Osteoblast (primary cell): ENCODE data around the gene GTPBP8. TPM values are rescaled to one million over a fixed set of nuclear protein-coding genes. Genes with fewer than 3 reads are reported as not detected.

Experiments used
- DNase-seq: peaks from one replicate; pipeline ENCODE4 v3.0.0; 2011; ENCODE audit warnings: low spot score, mixed read lengths; ENCODE audit not compliant: insufficient read length; ENCODE audit errors: missing footprints
- H2AFZ ChIP-seq: 2 replicates; pipeline ENCODE4 v1.6.0; 2011; ENCODE audit warnings: mild to moderate bottlenecking, low read length
- H3K27ac ChIP-seq: 2 replicates; pipeline ENCODE4 v1.5.1; 2011; ENCODE audit warnings: mild to moderate bottlenecking, low read depth, low read length, moderate library complexity
- H3K27me3 ChIP-seq: 2 replicates; pipeline ENCODE4 v1.6.0; 2012; ENCODE audit warnings: mild to moderate bottlenecking, control low read depth, inconsistent platforms, low read length, moderate library complexity; ENCODE audit not compliant: insufficient read depth
- H3K36me3 ChIP-seq: 2 replicates; pipeline ENCODE4 v1.5.1; 2011; ENCODE audit warnings: mild to moderate bottlenecking, low read length, control low read depth, moderate library complexity; ENCODE audit not compliant: insufficient read depth
- H3K4me1 ChIP-seq: 2 replicates; pipeline ENCODE4 v1.5.1; 2011; ENCODE audit warnings: mild to moderate bottlenecking, low read length, control low read depth, moderate library complexity; ENCODE audit not compliant: insufficient read depth
- H3K4me2 ChIP-seq: 2 replicates; pipeline ENCODE4 v1.6.0; 2011; ENCODE audit warnings: mild to moderate bottlenecking, low read length; ENCODE audit not compliant: insufficient read depth
- H3K4me3 ChIP-seq: fragments of 200-600 bp; sonication (generic); 3 replicates; pipeline ENCODE4 v1.5.1; 2012; ENCODE audit warnings: mild to moderate bottlenecking, low read length, inconsistent platforms; ENCODE audit not compliant: insufficient read depth
- H3K79me2 ChIP-seq: 2 replicates; pipeline ENCODE4 v1.6.0; 2012; ENCODE audit warnings: mild to moderate bottlenecking, low read length, control low read depth, inconsistent platforms; ENCODE audit not compliant: insufficient read depth
- H3K9me3 ChIP-seq: 2 replicates; pipeline ENCODE4 v1.5.1; 2011; ENCODE audit warnings: low read depth, low read length, control low read depth
- H4K20me1 ChIP-seq: 2 replicates; pipeline ENCODE4 v1.6.0; 2012; ENCODE audit warnings: mild to moderate bottlenecking, low read length, control low read depth; ENCODE audit not compliant: insufficient read depth
- CTCF ChIP-seq: IDR thresholded peaks from 2 replicates; pipeline ENCODE4 v1.5.1; 2011; ENCODE audit warnings: mild to moderate bottlenecking, low read depth, low read length, moderate library complexity; ENCODE audit errors: extremely low read depth
- total RNA-seq: library from RNA; depleted of rRNA; stranded (reverse); fragments of >200 nt; gene quantifications from 2 replicates; pipeline ENCODE4 v1.2.3, GENCODE V29; 2012

GTPBP8 gene
- total RNA-seq, 1 donor: 54.6 TPM

DNA sequence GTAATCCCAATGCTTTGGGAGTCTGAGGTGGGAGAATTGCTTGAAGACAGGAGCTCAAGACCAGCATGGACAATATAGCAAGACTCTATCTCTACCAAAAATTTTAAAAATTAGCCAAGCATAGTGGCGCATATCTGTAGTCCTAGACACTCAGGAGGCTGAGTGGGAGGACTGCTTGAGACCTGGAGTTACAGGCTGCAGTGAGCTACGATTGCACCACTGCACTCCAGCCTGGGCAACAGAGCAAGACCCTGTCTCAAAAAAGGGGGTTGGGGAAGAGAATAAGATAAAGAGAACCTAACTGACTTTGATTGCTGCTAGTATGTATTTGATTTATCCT lies 16.6 kb upstream of the GTPBP8 start:
- no peak overlapping the region for H3K4me2 ChIP-seq
- H3K27ac ChIP-seq: no peak overlapping the region
- H3K36me3 ChIP-seq: no peaks in the 10 kb centered on the region
- TF ChIP-seq CTCF: no peak
- no peak overlapping the region for H2AFZ ChIP-seq
- no peak for DNase-seq
- H3K4me1 ChIP-seq: no peaks in the 10 kb centered on the region
- peaks cover 27% of the 10 kb centered on the region for H3K27me3 ChIP-seq
- no peak overlapping the region for H3K4me3 ChIP-seq
- H4K20me1 ChIP-seq: no peaks in the 10 kb centered on the region
- H3K79me2 ChIP-seq: no peaks in the 10 kb centered on the region
- no peaks in the 10 kb centered on the region for H3K9me3 ChIP-seq

GRCh38 chr3:112974894-112975293 lies 15.9 kb upstream of the GTPBP8 start, which contains the start of gene CD200R1:
Gene CD200R1, minus strand, starts transcription at chr3:112975103. Its CDS starts 246 bp downstream, at chr3:112974857.
- Histone ChIP-seq H3K4me1 (no peaks in the 10 kb centered on the region), H3K27ac (no peak within 1 kb of the TSS), H3K79me2 (no peaks in the 10 kb centered on the region), H3K27me3 (peaks cover 27% of the 10 kb centered on the region), H3K9me3 (no peaks in the 10 kb centered on the region), H3K36me3 (no peaks in the 10 kb centered on the region), H4K20me1 (no peaks in the 10 kb centered on the region), H3K4me3 (no peak within 1 kb of the TSS), H3K4me2 (no peak within 1 kb of the TSS), H2AFZ (no peak within 1 kb of the TSS)
- TF ChIP-seq CTCF: no peak
- DNase-seq: no peak

GRCh38 chr3:112976001-112976400 lies 14.8 kb upstream of the GTPBP8 start:
- no peak overlapping the region for H3K27ac ChIP-seq
- H4K20me1 ChIP-seq: no peaks in the 10 kb centered on the region
- H3K4me3 ChIP-seq: no peak overlapping the region
- H3K4me2 ChIP-seq: no peak overlapping the region
- H3K79me2 ChIP-seq: no peaks in the 10 kb centered on the region
- no peak for TF ChIP-seq CTCF
- no peak for DNase-seq
- H3K27me3 ChIP-seq: peaks cover 23% of the 10 kb centered on the region
- H3K4me1 ChIP-seq: no peaks in the 10 kb centered on the region
- H2AFZ ChIP-seq: no peak overlapping the region
- no peaks in the 10 kb centered on the region for H3K36me3 ChIP-seq
- no peaks in the 10 kb centered on the region for H3K9me3 ChIP-seq

DNA sequence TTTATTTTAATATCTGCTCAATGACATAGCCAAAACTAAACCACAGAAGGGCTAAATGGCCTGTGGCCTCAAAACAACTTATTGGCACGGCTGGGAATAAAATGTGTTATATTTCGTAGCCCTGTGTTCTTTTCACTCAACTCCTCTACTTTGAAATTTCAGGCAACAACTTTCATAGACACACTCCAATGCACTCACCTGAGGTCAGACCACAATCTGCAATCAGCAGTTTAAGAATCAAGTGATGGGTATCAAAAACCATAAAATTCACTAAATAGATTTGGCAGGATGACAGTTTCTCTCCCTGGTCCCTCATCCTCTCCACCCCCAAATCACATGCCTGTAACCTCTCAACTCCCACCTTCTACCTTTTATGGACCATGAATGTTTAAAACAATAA lies 13.8 kb upstream of the GTPBP8 start:
- Histone ChIP-seq H3K27ac (no peak overlapping the region), H4K20me1 (no peaks in the 10 kb centered on the region), H3K4me1 (no peaks in the 10 kb centered on the region), H3K4me3 (no peak overlapping the region), H3K79me2 (no peaks in the 10 kb centered on the region), H3K4me2 (no peak overlapping the region), H3K9me3 (no peaks in the 10 kb centered on the region), H2AFZ (no peak overlapping the region), H3K27me3 (peaks cover 15% of the 10 kb centered on the region), H3K36me3 (no peaks in the 10 kb centered on the region)
- DNase-seq: no peak
- TF ChIP-seq CTCF: no peak
